ENCODE measurements around the gene GNB4.

Gene GNB4

GRCh38 chr3:179450901-179451264, 387 bp downstream of the GNB4 start:
- TF ChIP-seq ZBTB7A (IDR thresholded peaks at IDR 0.05; ENCODE audit: low read depth) (peak; percentile 26; the same call in 1 of the 2 replicates), RAD21 (IDR thresholded peaks at IDR 0.05; ENCODE audit: low read depth) (no peak)

- TF ChIP-seq REST (IDR thresholded peaks at IDR 0.05; ENCODE audit: low read depth) (no peak), MAX (IDR thresholded peaks at IDR 0.05) (no peak), NFIC (IDR thresholded peaks at IDR 0.05) (no peak), ZBTB7A (IDR thresholded peaks at IDR 0.05; ENCODE audit: low read depth) (no peak), EGR1 (IDR thresholded peaks at IDR 0.05) (no peak), YY1 (IDR thresholded peaks at IDR 0.05; ENCODE audit: low read depth) (no peak), FOXM1 (IDR thresholded peaks at IDR 0.05; ENCODE audit: borderline replicate concordance, low read depth) (no peak), TEAD4 (IDR thresholded peaks at IDR 0.05) (no peak), CREB1 (IDR thresholded peaks at IDR 0.05; ENCODE audit: low read depth) (no peak), CEBPB (IDR thresholded peaks at IDR 0.05) (no peak)
Measured at GRCh38 chr3:179450261-179450701, 989 bp downstream of the GNB4 start.

- TF ChIP-seq EGR1 (IDR thresholded peaks at IDR 0.05): no peak
- TF ChIP-seq USF1 (IDR thresholded peaks at IDR 0.05): no peak
- no peak for TF ChIP-seq TAF1 (IDR thresholded peaks at IDR 0.05; ENCODE audit: low read depth)
- no peak for TF ChIP-seq CREB1 (IDR thresholded peaks at IDR 0.05; ENCODE audit: low read depth)
- no peak for TF ChIP-seq FOXM1 (IDR thresholded peaks at IDR 0.05; ENCODE audit: borderline replicate concordance, low read depth)
- no peak for TF ChIP-seq TEAD4 (IDR thresholded peaks at IDR 0.05)
- TF ChIP-seq ZBTB7A (IDR thresholded peaks at IDR 0.05; ENCODE audit: low read depth): no peak
- no peak for TF ChIP-seq YY1 (IDR thresholded peaks at IDR 0.05; ENCODE audit: low read depth)
- no peak for TF ChIP-seq REST (IDR thresholded peaks at IDR 0.05; ENCODE audit: low read depth)
- no peak for TF ChIP-seq NFIC (IDR thresholded peaks at IDR 0.05)
- no peak for TF ChIP-seq MAX (IDR thresholded peaks at IDR 0.05)
- TF ChIP-seq RAD21 (IDR thresholded peaks at IDR 0.05; ENCODE audit: low read depth): no peak
- no peak for TF ChIP-seq CEBPB (IDR thresholded peaks at IDR 0.05)
- no peak for TF ChIP-seq EP300 (IDR thresholded peaks at IDR 0.05; ENCODE audit: borderline replicate concordance)
- no peak for TF ChIP-seq TCF12 (IDR thresholded peaks at IDR 0.05; ENCODE audit: low read depth)
Measured at GRCh38 chr3:179449636-179450035, 1.6 kb downstream of the GNB4 start.

- TF ChIP-seq MAX (IDR thresholded peaks at IDR 0.05) (no peak), RAD21 (IDR thresholded peaks at IDR 0.05; ENCODE audit: low read depth) (no peak)
Measured at GRCh38 chr3:179447251-179447650, 4.0 kb downstream of the GNB4 start.

- peak; percentile 43; the same call in 1 of the 2 replicates for TF ChIP-seq RAD21 (IDR thresholded peaks at IDR 0.05; ENCODE audit: low read depth)
- no peak for TF ChIP-seq CEBPB (IDR thresholded peaks at IDR 0.05)
- no peak for TF ChIP-seq ZBTB7A (IDR thresholded peaks at IDR 0.05; ENCODE audit: low read depth)
Measured at GRCh38 chr3:179446501-179446900, 4.8 kb downstream of the GNB4 start.

GRCh38 chr3:179438841-179439240, 12.4 kb downstream of the GNB4 start:
- TF ChIP-seq CEBPB (IDR thresholded peaks at IDR 0.05) (no peak), REST (IDR thresholded peaks at IDR 0.05; ENCODE audit: low read depth) (no peak), FOXM1 (IDR thresholded peaks at IDR 0.05; ENCODE audit: borderline replicate concordance, low read depth) (no peak), TEAD4 (IDR thresholded peaks at IDR 0.05) (no peak), CREB1 (IDR thresholded peaks at IDR 0.05; ENCODE audit: low read depth) (no peak), TAF1 (IDR thresholded peaks at IDR 0.05; ENCODE audit: low read depth) (no peak), TCF12 (IDR thresholded peaks at IDR 0.05; ENCODE audit: low read depth) (no peak), RAD21 (IDR thresholded peaks at IDR 0.05; ENCODE audit: low read depth) (no peak), EGR1 (IDR thresholded peaks at IDR 0.05) (no peak), USF1 (IDR thresholded peaks at IDR 0.05) (no peak), EP300 (IDR thresholded peaks at IDR 0.05; ENCODE audit: borderline replicate concordance) (no peak), MAX (IDR thresholded peaks at IDR 0.05) (no peak), ZBTB7A (IDR thresholded peaks at IDR 0.05; ENCODE audit: low read depth) (no peak), YY1 (IDR thresholded peaks at IDR 0.05; ENCODE audit: low read depth) (no peak), NFIC (IDR thresholded peaks at IDR 0.05) (no peak)

All from Ishikawa (cell line).